HepG2 (cell line): ENCODE results near the gene HSPA4L. TPM values are rescaled to one million over a fixed set of nuclear protein-coding genes. Genes with fewer than 3 reads are reported as not detected.

Experiments
- ATAC-seq: fragments of 200-7000 bp; cut with Tn5 transposase; 3 replicates; pipeline ENCODE4 v1.9.1; 2020; ENCODE audit warnings: mild to moderate bottlenecking, moderate library complexity
- BruUV-seq: library from RNA; stranded (reverse); fragments of 400-500 nt; replicated peaks from 2 replicates; lab custom pipeline; 2021; lab: Mats Ljungman, UMichigan
- CTCF ChIA-PET: fragments of 300-600 bp; formaldehyde crosslinking; extraction: SDS; loops from one replicate; lab custom pipeline; 2021; ENCODE audit warnings: low total read pairs, inconsistent platforms, low intra/inter-chr PET ratio; lab: Yijun Ruan, JAX
- POLR2A ChIA-PET: fragments of 350-600 bp; sonication (Branson Sonifier 250); formaldehyde crosslinking; loops from one replicate; lab custom pipeline; 2020; ENCODE audit warnings: antibody characterized with exemption, inconsistent platforms; lab: Yijun Ruan, JAX
- DNase-seq: peaks from one replicate; pipeline ENCODE4 v3.0.0-alpha.2; 2015; ENCODE audit warnings: low spot score
- FAIRE-seq: peaks from 3 replicates; lab custom pipeline; 2011; peaks lifted over from hg19 to GRCh38; lab: Jason Lieb, UNC
- H2AFZ ChIP-seq: one replicate; pipeline ENCODE4 v1.6.1; 2011; ENCODE audit warnings: low read length, inconsistent platforms
- H3K27ac ChIP-seq: fragments of 300-600 bp; 3 replicates; pipeline ENCODE4 v1.8.0; 2011; ENCODE audit warnings: mixed run types, mild to moderate bottlenecking, mixed read lengths, low read length, inconsistent platforms; ENCODE audit not compliant: insufficient read depth; ENCODE audit errors: extremely low read length
- H3K27me3 ChIP-seq, 2 experiments: fragments of 200-600 bp in 1 of 2; 2 replicates in 1 of 2; 3 replicates in 1 of 2; pipeline versions ENCODE4 v1.6.0 to v1.8.0; 2011; ENCODE audit warnings: low read length in 2 of 2, mild to moderate bottlenecking in 2 of 2, moderate library complexity in 2 of 2, inconsistent platforms in 1 of 2; ENCODE audit not compliant: insufficient read depth in 2 of 2, control insufficient read depth in 1 of 2
- H3K36me3 ChIP-seq, 2 experiments: fragments of 200-600 bp in 1 of 2; replicated peaks in 1 of 2; 2 replicates in 1 of 2; 3 replicates in 1 of 2; pipeline versions ENCODE4 v1.5.1 to v1.8.0; 2011; ENCODE audit warnings: low read length in 2 of 2, inconsistent platforms in 1 of 2; ENCODE audit not compliant: insufficient read depth in 2 of 2, control insufficient read depth in 1 of 2
- H3K4me1 ChIP-seq: 2 replicates; pipeline ENCODE4 v1.5.1; 2012; ENCODE audit warnings: low read length, inconsistent platforms; ENCODE audit not compliant: insufficient read depth
- H3K4me2 ChIP-seq: 2 replicates; pipeline ENCODE4 v1.6.0; 2011; ENCODE audit warnings: low read depth, low read length, inconsistent platforms
- H3K4me3 ChIP-seq, 3 experiments: fragments of 200-600 bp in 1 of 3; sonication (generic), shearing (Covaris generic) in 1 of 3; replicated peaks in 1 of 3; 2 replicates each; pipeline ENCODE4 v1.5.1; 2011 to 2016; ENCODE audit warnings: low read length in 3 of 3, inconsistent platforms in 2 of 3, low read depth in 2 of 3, mild to moderate bottlenecking in 2 of 3, control low read depth in 1 of 3, mixed read lengths in 1 of 3; ENCODE audit not compliant: insufficient read depth in 1 of 3
- H3K79me2 ChIP-seq: one replicate; pipeline ENCODE4 v1.6.1; 2011; ENCODE audit warnings: low read length, inconsistent platforms; ENCODE audit not compliant: insufficient read depth
- H3K9ac ChIP-seq: 2 replicates; pipeline ENCODE4 v1.6.0; 2011; ENCODE audit warnings: mild to moderate bottlenecking, low read depth, low read length, inconsistent platforms; ENCODE audit not compliant: insufficient read depth
- H3K9me3 ChIP-seq: 2 replicates; pipeline ENCODE4 v1.5.1; 2012; ENCODE audit warnings: mild to moderate bottlenecking, low read length
- H4K20me1 ChIP-seq: 2 replicates; pipeline ENCODE4 v1.6.0; 2011; ENCODE audit warnings: inconsistent platforms, mild to moderate bottlenecking, low read length, moderate library complexity; ENCODE audit not compliant: insufficient read depth
- GATA4 ChIP-seq: sonication (generic); IDR thresholded peaks from 2 replicates; pipeline ENCODE4 v1.6.1; 2016; ENCODE audit warnings: antibody characterized with exemption, low read depth, borderline replicate concordance
- KAT2B ChIP-seq: fragments of 150-350 bp; IDR thresholded peaks from 2 replicates; pipeline ENCODE4 v1.6.1; 2014; ENCODE audit warnings: low read depth, low read length, borderline replicate concordance
- ONECUT2 ChIP-seq: sonication (generic); formaldehyde crosslinking; IDR thresholded peaks from 2 replicates; pipeline ENCODE4 v1.4.0; 2020; ENCODE audit warnings: missing genetic modification reagents
- RAD21 ChIP-seq: fragments of 450-650 bp; formaldehyde crosslinking; IDR thresholded peaks from 2 replicates; pipeline ENCODE4 v1.5.0; 2020; ENCODE audit warnings: mild to moderate bottlenecking
- SMC3 ChIP-seq: IDR thresholded peaks from 2 replicates; pipeline ENCODE4 v1.6.1; 2011; ENCODE audit warnings: low read length, improper control_type of control experiment
- WIZ ChIP-seq: sonication (generic); formaldehyde crosslinking; IDR thresholded peaks from 2 replicates; pipeline ENCODE4 v1.5.1; 2020; ENCODE audit warnings: mild to moderate bottlenecking, missing genetic modification reagents
- YEATS2 ChIP-seq: sonication (generic); formaldehyde crosslinking; IDR thresholded peaks from 2 replicates; pipeline ENCODE4 v1.4.0; 2020; ENCODE audit warnings: missing genetic modification reagents, borderline replicate concordance
- ZNF121 ChIP-seq: sonication (generic); formaldehyde crosslinking; IDR thresholded peaks from 2 replicates; pipeline ENCODE4 v1.5.0; 2020; ENCODE audit warnings: mild to moderate bottlenecking, missing genetic modification reagents
- WGBS: methylation state at CpG from one replicate; pipeline ENCODE4 v1.1.6; 2017; ENCODE audit warnings: low lambda C conversion rate; 5-methylcytosine and 5-hydroxymethylcytosine counted together
- in situ Hi-C: cut with HindIII; loops from 2 replicates; pipeline ENCODE4 v1.10.0; 2017; ENCODE audit warnings: low pct_unique_long_range_greater_than_20kb; ENCODE audit not compliant: extremely low pct_ligation_motif_present
- intact Hi-C: fragments of 100-400 bp; cut with micrococcal nuclease; formaldehyde crosslinking; loops from one replicate; pipeline ENCODE4 v1.10.0; 2022; ENCODE audit not compliant: unreplicated experiment
- polyA plus RNA-seq, 8 experiments: library from polyadenylated mRNA; depleted of rRNA in 3 of 8; stranded (reverse) in 7 of 8; unstranded in 1 of 8; fragments of >200 nt; fragmentation: Illumina TruSeq in 4 of 8; extraction: Trizol in 4 of 8; gene quantifications; 2 replicates each; pipeline versions ENCODE4 v1.2.1 to v1.2.3, GENCODE V29; 2011 to 2016; ENCODE audit warnings: low read depth in 4 of 8, missing spikeins in 1 of 8, mixed read lengths in 1 of 8; ENCODE audit not compliant: insufficient read depth in 1 of 8
- total RNA-seq, 5 experiments: library from RNA; depleted of rRNA; stranded (reverse); fragments of >200 nt; fragmentation: Illumina TruSeq; extraction: Trizol; gene quantifications; 2 replicates each; pipeline ENCODE4 v1.2.3, GENCODE V29; 2016; ENCODE audit warnings: low read depth in 1 of 5
- TF ChIP-seq, protein P1 (sequence below): sonication (generic); formaldehyde crosslinking; IDR thresholded peaks from 2 replicates; pipeline ENCODE4 v1.8.1; 2023; ENCODE audit warnings: mild to moderate bottlenecking, missing genetic modification reagents
- TF ChIP-seq, protein P2 (sequence below): sonication (generic); formaldehyde crosslinking; IDR thresholded peaks from 2 replicates; pipeline ENCODE4 v1.5.1; 2020; ENCODE audit warnings: mild to moderate bottlenecking, missing genetic modification reagents, moderate library complexity
- TF ChIP-seq, protein P3 (sequence below), 2 experiments: sonication (generic) in 1 of 2; formaldehyde crosslinking in 1 of 2; IDR thresholded peaks; 2 replicates each; pipeline versions ENCODE4 v1.4.0 to v1.6.1; 2016 to 2020; ENCODE audit warnings: borderline replicate concordance in 1 of 2, low read depth in 1 of 2, mild to moderate bottlenecking in 1 of 2, missing genetic modification reagents in 1 of 2
- TF ChIP-seq, protein P4 (sequence below): sonication (generic); formaldehyde crosslinking; IDR thresholded peaks from 2 replicates; pipeline ENCODE4 v1.8.0; 2022; ENCODE audit warnings: missing genetic modification reagents, mild to moderate bottlenecking, borderline replicate concordance

Gene HSPA4L
- total and polyA plus RNA-seq, 2 of the 13 experiments (the other 11 are each of a cell fraction or from before 2014, with no cell fraction given), result 3.7 to 31.5 TPM

DNA sequence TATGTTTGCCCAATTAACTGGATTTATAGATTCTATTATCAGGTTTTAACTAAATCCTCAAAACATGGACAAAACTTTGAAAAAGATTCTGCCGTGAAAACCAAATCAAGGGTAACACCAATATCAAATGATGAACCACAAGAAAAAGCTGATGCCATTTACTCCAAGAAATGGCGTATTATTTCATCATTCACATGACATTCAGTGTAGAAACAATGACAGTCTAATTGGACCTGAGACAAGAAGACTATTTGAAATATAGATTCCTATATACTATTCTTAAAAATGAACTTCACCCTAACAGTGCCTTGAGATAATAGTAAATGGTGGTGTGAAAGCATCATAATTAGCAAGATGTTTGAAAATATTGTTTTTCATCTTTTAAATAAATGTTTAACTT is 47.1 kb upstream of the HSPA4L start (continued):
- TF ChIP-seq, protein P1, sequence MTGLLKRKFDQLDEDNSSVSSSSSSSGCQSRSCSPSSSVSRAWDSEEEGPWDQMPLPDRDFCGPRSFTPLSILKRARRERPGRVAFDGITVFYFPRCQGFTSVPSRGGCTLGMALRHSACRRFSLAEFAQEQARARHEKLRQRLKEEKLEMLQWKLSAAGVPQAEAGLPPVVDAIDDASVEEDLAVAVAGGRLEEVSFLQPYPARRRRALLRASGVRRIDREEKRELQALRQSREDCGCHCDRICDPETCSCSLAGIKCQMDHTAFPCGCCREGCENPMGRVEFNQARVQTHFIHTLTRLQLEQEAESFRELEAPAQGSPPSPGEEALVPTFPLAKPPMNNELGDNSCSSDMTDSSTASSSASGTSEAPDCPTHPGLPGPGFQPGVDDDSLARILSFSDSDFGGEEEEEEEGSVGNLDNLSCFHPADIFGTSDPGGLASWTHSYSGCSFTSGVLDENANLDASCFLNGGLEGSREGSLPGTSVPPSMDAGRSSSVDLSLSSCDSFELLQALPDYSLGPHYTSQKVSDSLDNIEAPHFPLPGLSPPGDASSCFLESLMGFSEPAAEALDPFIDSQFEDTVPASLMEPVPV, result no peak
- no peak for TF ChIP-seq ONECUT2

DNA sequence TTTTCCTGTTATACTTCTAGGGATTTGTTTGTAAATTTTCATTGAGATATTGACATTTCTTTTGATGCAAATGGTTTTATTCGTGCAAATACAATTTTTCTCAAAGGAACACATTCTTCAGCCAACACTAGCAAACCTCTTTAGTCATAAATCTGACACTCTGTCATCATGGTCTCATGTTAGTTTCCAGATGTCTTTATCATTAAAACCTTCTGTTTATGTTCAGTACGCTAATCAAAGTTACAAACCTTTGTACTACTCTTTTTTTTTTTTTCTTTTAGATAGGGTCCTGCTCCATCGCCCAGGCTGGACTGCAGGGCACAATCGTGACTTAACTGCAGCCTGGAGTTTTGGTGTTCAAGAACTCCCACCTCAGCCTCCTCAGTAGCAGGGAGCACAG is 44.8 kb upstream of the HSPA4L start:
- intact Hi-C loops (no loop called here), in situ Hi-C loops (no loop called here)
- Histone ChIP-seq H3K9ac (no peak overlapping the region), H3K4me1 (no peaks in the 10 kb centered on the region), H4K20me1 (no peaks in the 10 kb centered on the region), H3K4me3 (no peak overlapping the region), H3K27me3 (no peaks in the 10 kb centered on the region; a peak in 2 of 5 replicates), H3K9me3 (no peaks in the 10 kb centered on the region), H3K79me2 (no peaks in the 10 kb centered on the region), H3K4me2 (no peak overlapping the region), H3K27ac (no peak overlapping the region), H2AFZ (no peak overlapping the region), H3K36me3 (no peaks in the 10 kb centered on the region)
- ChIA-PET POLR2A (no interaction called here), CTCF (no interaction called here)
- DNase-seq, result no peak
- 18% methylated on average over 4 of the region's 4 CpGs for WGBS
- no TSS peak for BruUV-seq
- ATAC-seq, result no peak
- FAIRE-seq, result no peak
- TF ChIP-seq GATA4, result no peak
- TF ChIP-seq, protein P2, sequence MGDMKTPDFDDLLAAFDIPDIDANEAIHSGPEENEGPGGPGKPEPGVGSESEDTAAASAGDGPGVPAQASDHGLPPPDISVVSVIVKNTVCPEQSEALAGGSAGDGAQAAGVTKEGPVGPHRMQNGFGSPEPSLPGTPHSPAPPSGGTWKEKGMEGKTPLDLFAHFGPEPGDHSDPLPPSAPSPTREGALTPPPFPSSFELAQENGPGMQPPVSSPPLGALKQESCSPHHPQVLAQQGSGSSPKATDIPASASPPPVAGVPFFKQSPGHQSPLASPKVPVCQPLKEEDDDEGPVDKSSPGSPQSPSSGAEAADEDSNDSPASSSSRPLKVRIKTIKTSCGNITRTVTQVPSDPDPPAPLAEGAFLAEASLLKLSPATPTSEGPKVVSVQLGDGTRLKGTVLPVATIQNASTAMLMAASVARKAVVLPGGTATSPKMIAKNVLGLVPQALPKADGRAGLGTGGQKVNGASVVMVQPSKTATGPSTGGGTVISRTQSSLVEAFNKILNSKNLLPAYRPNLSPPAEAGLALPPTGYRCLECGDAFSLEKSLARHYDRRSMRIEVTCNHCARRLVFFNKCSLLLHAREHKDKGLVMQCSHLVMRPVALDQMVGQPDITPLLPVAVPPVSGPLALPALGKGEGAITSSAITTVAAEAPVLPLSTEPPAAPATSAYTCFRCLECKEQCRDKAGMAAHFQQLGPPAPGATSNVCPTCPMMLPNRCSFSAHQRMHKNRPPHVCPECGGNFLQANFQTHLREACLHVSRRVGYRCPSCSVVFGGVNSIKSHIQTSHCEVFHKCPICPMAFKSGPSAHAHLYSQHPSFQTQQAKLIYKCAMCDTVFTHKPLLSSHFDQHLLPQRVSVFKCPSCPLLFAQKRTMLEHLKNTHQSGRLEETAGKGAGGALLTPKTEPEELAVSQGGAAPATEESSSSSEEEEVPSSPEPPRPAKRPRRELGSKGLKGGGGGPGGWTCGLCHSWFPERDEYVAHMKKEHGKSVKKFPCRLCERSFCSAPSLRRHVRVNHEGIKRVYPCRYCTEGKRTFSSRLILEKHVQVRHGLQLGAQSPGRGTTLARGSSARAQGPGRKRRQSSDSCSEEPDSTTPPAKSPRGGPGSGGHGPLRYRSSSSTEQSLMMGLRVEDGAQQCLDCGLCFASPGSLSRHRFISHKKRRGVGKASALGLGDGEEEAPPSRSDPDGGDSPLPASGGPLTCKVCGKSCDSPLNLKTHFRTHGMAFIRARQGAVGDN (CRISPR knock-in tag), result no peak
- no peak for TF ChIP-seq SMC3
- no peak for TF ChIP-seq RAD21 (CRISPR knock-in tag)
- TF ChIP-seq ZNF121 (CRISPR knock-in tag), result no peak
- no peak for TF ChIP-seq YEATS2 (CRISPR knock-in tag)
- TF ChIP-seq, protein P3, sequence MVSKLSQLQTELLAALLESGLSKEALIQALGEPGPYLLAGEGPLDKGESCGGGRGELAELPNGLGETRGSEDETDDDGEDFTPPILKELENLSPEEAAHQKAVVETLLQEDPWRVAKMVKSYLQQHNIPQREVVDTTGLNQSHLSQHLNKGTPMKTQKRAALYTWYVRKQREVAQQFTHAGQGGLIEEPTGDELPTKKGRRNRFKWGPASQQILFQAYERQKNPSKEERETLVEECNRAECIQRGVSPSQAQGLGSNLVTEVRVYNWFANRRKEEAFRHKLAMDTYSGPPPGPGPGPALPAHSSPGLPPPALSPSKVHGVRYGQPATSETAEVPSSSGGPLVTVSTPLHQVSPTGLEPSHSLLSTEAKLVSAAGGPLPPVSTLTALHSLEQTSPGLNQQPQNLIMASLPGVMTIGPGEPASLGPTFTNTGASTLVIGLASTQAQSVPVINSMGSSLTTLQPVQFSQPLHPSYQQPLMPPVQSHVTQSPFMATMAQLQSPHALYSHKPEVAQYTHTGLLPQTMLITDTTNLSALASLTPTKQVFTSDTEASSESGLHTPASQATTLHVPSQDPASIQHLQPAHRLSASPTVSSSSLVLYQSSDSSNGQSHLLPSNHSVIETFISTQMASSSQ (IDR thresholded peaks at IDR 0.05; ENCODE audit: low read depth), result no peak
- TF ChIP-seq, protein P3 (CRISPR knock-in tag; IDR thresholded peaks at IDR 0.05; ENCODE audit: borderline replicate concordance), result no peak
- TF ChIP-seq, protein P4, sequence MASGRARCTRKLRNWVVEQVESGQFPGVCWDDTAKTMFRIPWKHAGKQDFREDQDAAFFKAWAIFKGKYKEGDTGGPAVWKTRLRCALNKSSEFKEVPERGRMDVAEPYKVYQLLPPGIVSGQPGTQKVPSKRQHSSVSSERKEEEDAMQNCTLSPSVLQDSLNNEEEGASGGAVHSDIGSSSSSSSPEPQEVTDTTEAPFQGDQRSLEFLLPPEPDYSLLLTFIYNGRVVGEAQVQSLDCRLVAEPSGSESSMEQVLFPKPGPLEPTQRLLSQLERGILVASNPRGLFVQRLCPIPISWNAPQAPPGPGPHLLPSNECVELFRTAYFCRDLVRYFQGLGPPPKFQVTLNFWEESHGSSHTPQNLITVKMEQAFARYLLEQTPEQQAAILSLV (CRISPR knock-in tag), result no peak
- no peak for TF ChIP-seq KAT2B
- no peak for TF ChIP-seq WIZ
